Glutamatergic neuron (in vitro differentiated cells): ENCODE measurements around the gene ERVMER34-1. TPM values are rescaled to one million over a fixed set of nuclear protein-coding genes. Genes with fewer than 3 reads are reported as not detected.
A peak's percentile ranks its signal among the peaks of the same experiment; 100 is the strongest.

Experiments
- DNase-seq: peaks from one replicate; pipeline ENCODE4 v3.0.0; 2022
- H3K27ac Mint-ChIP-seq: one replicate; pipeline ENCODE4 v1.8.0; 2020; ENCODE audit warnings: mild to moderate bottlenecking, mixed read lengths, inconsistent platforms; ENCODE audit not compliant: unreplicated experiment
- H3K27me3 Mint-ChIP-seq: one replicate; pipeline ENCODE4 v1.8.0; 2020; ENCODE audit warnings: mild to moderate bottlenecking, moderate library complexity, mixed read lengths, inconsistent platforms; ENCODE audit not compliant: unreplicated experiment
- H3K36me3 Mint-ChIP-seq: one replicate; pipeline ENCODE4 v1.8.0; 2020; ENCODE audit warnings: mild to moderate bottlenecking, mixed read lengths, inconsistent platforms; ENCODE audit not compliant: unreplicated experiment
- H3K4me1 Mint-ChIP-seq: one replicate; pipeline ENCODE4 v1.8.0; 2020; ENCODE audit warnings: mild to moderate bottlenecking, low read depth, mixed read lengths, inconsistent platforms; ENCODE audit not compliant: unreplicated experiment
- H3K4me3 Mint-ChIP-seq: one replicate; pipeline ENCODE4 v1.8.0; 2020; ENCODE audit warnings: mild to moderate bottlenecking, mixed read lengths, inconsistent platforms; ENCODE audit not compliant: unreplicated experiment
- H3K9me3 Mint-ChIP-seq: one replicate; pipeline ENCODE4 v1.8.0; 2020; ENCODE audit warnings: mild to moderate bottlenecking, moderate library complexity, mixed read lengths, inconsistent platforms; ENCODE audit not compliant: unreplicated experiment
- CTCF ChIP-seq: fragments of 200-600 bp; sonication (generic); IDR thresholded peaks from one replicate; pipeline ENCODE4 v1.5.0; 2021; ENCODE audit not compliant: partially characterized antibody, unreplicated experiment
- long read RNA-seq: library from polyadenylated mRNA; unstranded; transcript quantifications from one replicate; pipeline ENCODE4 v2.0.0, GENCODE V29; 2020; ENCODE audit not compliant: unreplicated experiment
- total RNA-seq: library from RNA; stranded (reverse); fragmentation: NEBNext Ultra II Directional; extraction: Animal tissue kit (Norgen Biotek cat#: 25700); gene quantifications from one replicate; pipeline ENCODE4 v1.2.1, GENCODE V29; 2021; ENCODE audit not compliant: unreplicated experiment

ERVMER34-1 gene
- not detected for total RNA-seq
- long read RNA-seq = 0 reads

DNA sequence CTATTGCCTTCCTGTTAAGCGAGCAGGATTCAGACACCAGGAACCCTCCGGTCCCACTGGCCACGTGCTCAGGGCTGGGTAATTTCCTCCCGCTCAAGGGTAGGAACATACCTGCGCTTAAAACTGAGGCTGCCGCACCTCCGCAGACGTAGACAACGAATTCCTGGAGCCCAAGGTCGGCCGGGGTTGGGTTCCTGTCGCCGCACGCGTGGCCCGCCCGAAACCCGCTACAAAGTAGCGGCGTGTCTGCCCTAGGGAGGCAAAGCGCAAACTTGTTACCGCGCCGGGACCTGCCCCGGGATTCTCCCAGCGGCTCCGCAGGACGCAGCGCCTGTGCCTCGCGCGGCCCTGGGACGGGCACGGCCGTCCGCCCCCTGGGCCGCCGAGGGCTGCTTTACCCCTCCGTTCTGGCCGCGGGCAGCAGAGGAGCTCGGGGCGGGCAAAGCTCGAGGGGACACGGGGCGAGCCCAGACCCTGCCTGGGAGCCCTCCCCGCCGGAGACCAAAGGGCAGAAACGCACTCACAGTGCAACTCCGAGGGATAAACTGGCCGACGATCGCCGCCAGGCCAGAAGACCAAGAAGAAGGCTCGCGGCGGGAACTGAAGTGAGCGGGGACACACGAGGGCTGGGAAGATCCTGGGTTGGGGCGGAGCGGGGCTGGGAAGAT is at the start of gene ERVMER34-1:
Gene ERVMER34-1, minus strand, starts transcription at position 607 of the 668 bp plus-strand sequence. CDS start 5,905 bp downstream, outside the sequence.
- peak; percentile 57 for DNase-seq
- Mint-ChIP-seq H3K27me3 (peaks cover 10% of the 10 kb centered on the region), H3K4me1 (no peaks in the 10 kb centered on the region), H3K4me3 (peak within 1 kb of the TSS; percentile 86), H3K9me3 (peaks cover 7% of the 10 kb centered on the region), H3K27ac (no peak within 1 kb of the TSS), H3K36me3 (peaks cover 4% of the 10 kb centered on the region)
- TF ChIP-seq CTCF = no peak

- no peak overlapping the region for H3K4me3 Mint-ChIP-seq
- no peak for TF ChIP-seq CTCF
- H3K27ac Mint-ChIP-seq = no peak overlapping the region
- peaks cover 3% of the 10 kb centered on the region for H3K36me3 Mint-ChIP-seq
- peaks cover 4% of the 10 kb centered on the region for H3K27me3 Mint-ChIP-seq
- peaks cover 2% of the 10 kb centered on the region for H3K9me3 Mint-ChIP-seq
- DNase-seq = no peak
- H3K4me1 Mint-ChIP-seq = no peaks in the 10 kb centered on the region
Observed at GRCh38 chr4:52799813-52800212, 48.6 kb upstream of the ERVMER34-1 start.

DNA sequence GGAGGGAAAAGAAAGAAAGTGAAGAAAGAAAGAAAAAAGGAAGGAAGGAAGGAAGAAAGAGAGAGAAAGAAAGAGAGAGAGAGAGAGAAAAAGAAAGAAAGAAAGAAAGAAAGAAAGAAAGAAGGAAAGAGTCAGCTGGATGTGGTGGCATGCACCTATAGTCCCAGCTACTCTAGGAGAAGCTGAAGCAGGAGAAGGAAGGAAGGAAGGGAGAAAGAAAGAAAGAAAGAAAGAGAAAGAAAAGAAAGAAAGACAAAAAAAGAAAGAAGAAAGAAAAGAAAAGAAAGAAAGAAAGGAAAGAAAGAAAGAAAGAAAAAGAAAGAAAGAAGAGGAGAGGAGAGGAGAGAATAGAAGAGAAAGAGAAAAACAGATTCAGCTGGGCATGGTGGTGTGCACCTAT is 44.3 kb upstream of the ERVMER34-1 start:
- Mint-ChIP-seq H3K36me3 (no peaks in the 10 kb centered on the region), H3K27me3 (peaks cover 4% of the 10 kb centered on the region), H3K9me3 (no peaks in the 10 kb centered on the region), H3K4me1 (no peaks in the 10 kb centered on the region), H3K27ac (no peak overlapping the region), H3K4me3 (no peak overlapping the region)
- TF ChIP-seq CTCF = no peak
- DNase-seq = no peak

DNA sequence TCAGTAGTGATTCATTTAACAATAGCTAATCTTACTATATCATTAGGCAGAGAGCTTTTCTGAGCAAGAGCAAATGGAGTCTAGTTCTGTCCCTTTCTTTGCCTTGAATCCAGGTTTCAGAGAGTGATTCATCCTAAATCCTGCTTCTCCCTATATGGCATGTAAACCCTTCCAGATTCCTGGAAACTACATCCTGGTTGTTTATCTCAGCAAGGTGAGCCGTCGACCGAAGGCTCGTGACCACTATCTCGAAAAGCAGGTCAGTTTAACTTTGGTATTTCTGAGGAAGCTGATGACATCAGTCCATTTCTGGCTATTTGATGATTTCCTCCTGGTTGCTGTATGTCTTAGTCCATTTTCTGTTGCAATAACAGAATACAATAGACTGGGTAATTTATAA is 40.7 kb upstream of the ERVMER34-1 start:
- no peak for TF ChIP-seq CTCF
- Mint-ChIP-seq H3K36me3 (no peaks in the 10 kb centered on the region), H3K27ac (no peak overlapping the region), H3K9me3 (no peaks in the 10 kb centered on the region), H3K4me1 (no peaks in the 10 kb centered on the region), H3K27me3 (no peaks in the 10 kb centered on the region), H3K4me3 (no peak overlapping the region)
- no peak for DNase-seq

- Mint-ChIP-seq H3K9me3 (no peaks in the 10 kb centered on the region), H3K27ac (no peak overlapping the region), H3K36me3 (no peaks in the 10 kb centered on the region), H3K4me1 (no peaks in the 10 kb centered on the region), H3K27me3 (no peaks in the 10 kb centered on the region), H3K4me3 (no peak overlapping the region)
- DNase-seq = no peak
- TF ChIP-seq CTCF = no peak
Observed at GRCh38 chr4:52789774-52790173, 38.5 kb upstream of the ERVMER34-1 start.
